IMR-90 (cell line): Measurements from ENCODE around the gene RASL10B. TPM values are rescaled to one million over a fixed set of nuclear protein-coding genes. Genes with fewer than 3 reads are reported as not detected.

ENCODE experiments used
- ATAC-seq: fragments of 200-7000 bp; cut with Tn5 transposase; 2 replicates; pipeline ENCODE4 v1.9.1; 2020; ENCODE audit warnings: low read depth, mild to moderate bottlenecking, moderate library complexity
- BruUV-seq: library from RNA; stranded (reverse); fragments of 400-500 nt; replicated peaks from 2 replicates; lab custom pipeline; 2021; lab: Mats Ljungman, UMichigan
- CTCF ChIA-PET: fragments of 300-600 bp; formaldehyde crosslinking; extraction: SDS; loops from one replicate; lab custom pipeline; 2021; ENCODE audit warnings: antibody characterized with exemption; lab: Yijun Ruan, JAX
- POLR2A ChIA-PET: fragments of 300-600 bp; sonication (Branson Sonifier 250); formaldehyde crosslinking; loops from one replicate; lab custom pipeline; 2022; ENCODE audit warnings: antibody characterized with exemption; ENCODE audit not compliant: unreplicated experiment; lab: Charles Lee
- DNase-seq: peaks from one replicate; pipeline ENCODE4 v3.0.0; 2013
- H2AFZ ChIP-seq: replicated peaks from 2 replicates; pipeline ENCODE3; 2013; ENCODE audit warnings: low read length, mild to moderate bottlenecking; ENCODE audit not compliant: poor library complexity
- H2AK5ac ChIP-seq: 2 replicates; pipeline ENCODE4 v1.6.1; 2013; ENCODE audit warnings: low read depth, low read length, inconsistent platforms
- H2AK9ac ChIP-seq: replicated peaks from 2 replicates; pipeline ENCODE3; 2013; ENCODE audit warnings: mild to moderate bottlenecking, low read depth, low read length, moderate library complexity; ENCODE audit not compliant: poor library complexity
- H2BK120ac ChIP-seq: 2 replicates; pipeline ENCODE4 v1.6.1; 2013; ENCODE audit warnings: low read depth, low read length, inconsistent platforms
- H2BK15ac ChIP-seq: 3 replicates; pipeline ENCODE4 v1.6.1; 2013; ENCODE audit warnings: low read depth, low read length, inconsistent platforms
- H2BK20ac ChIP-seq: 2 replicates; pipeline ENCODE4 v1.6.1; 2013; ENCODE audit warnings: low read depth, mild to moderate bottlenecking, inconsistent platforms, low read length, moderate library complexity
- H2BK5ac ChIP-seq: 2 replicates; pipeline ENCODE4 v1.6.1; 2013; ENCODE audit warnings: mild to moderate bottlenecking, low read depth, low read length, inconsistent platforms; ENCODE audit not compliant: poor library complexity, severe bottlenecking
- H3K14ac ChIP-seq: replicated peaks from 2 replicates; pipeline ENCODE4 v1.6.1; 2013; ENCODE audit warnings: low read depth, low read length, inconsistent platforms
- H3K18ac ChIP-seq: 2 replicates; pipeline ENCODE4 v1.6.1; 2013; ENCODE audit warnings: low read depth, low read length, control low read depth
- H3K23ac ChIP-seq: 2 replicates; pipeline ENCODE4 v1.6.1; 2013; ENCODE audit warnings: low read depth, low read length, inconsistent platforms
- H3K27ac ChIP-seq: 2 replicates; pipeline ENCODE4 v1.5.1; 2013; ENCODE audit warnings: mild to moderate bottlenecking, control low read depth, low read length; ENCODE audit not compliant: insufficient read depth
- H3K27me3 ChIP-seq: 2 replicates; pipeline ENCODE4 v1.6.1; 2013; ENCODE audit warnings: low read length; ENCODE audit not compliant: control insufficient read depth, insufficient read depth
- H3K36me3 ChIP-seq: 2 replicates; pipeline ENCODE4 v1.6.1; 2013; ENCODE audit warnings: low read length, mixed read lengths; ENCODE audit not compliant: control insufficient read depth, insufficient read depth
- H3K4ac ChIP-seq: 2 replicates; pipeline ENCODE4 v1.6.1; 2013; ENCODE audit warnings: low read depth, low read length, inconsistent platforms
- H3K4me1 ChIP-seq: 2 replicates; pipeline ENCODE4 v1.6.1; 2013; ENCODE audit warnings: low read length, mixed read lengths; ENCODE audit not compliant: control insufficient read depth, insufficient read depth
- H3K4me2 ChIP-seq: 2 replicates; pipeline ENCODE4 v1.6.1; 2013; ENCODE audit warnings: low read depth, mild to moderate bottlenecking, control low read depth, low read length, moderate library complexity
- H3K4me3 ChIP-seq: 2 replicates; pipeline ENCODE4 v1.5.1; 2013; ENCODE audit warnings: low read depth, mild to moderate bottlenecking, control low read depth, low read length, moderate library complexity; ENCODE audit not compliant: insufficient read depth
- H3K56ac ChIP-seq: 2 replicates; pipeline ENCODE4 v1.6.1; 2013; ENCODE audit warnings: low read length, inconsistent platforms; ENCODE audit not compliant: insufficient read depth; ENCODE audit errors: extremely low read depth
- H3K79me1 ChIP-seq, 2 experiments: 2 replicates each; pipeline ENCODE4 v1.6.1; 2013; ENCODE audit warnings: low read length in 2 of 2, inconsistent platforms in 1 of 2, low read depth in 1 of 2
- H3K9ac ChIP-seq: 2 replicates; pipeline ENCODE4 v1.6.1; 2013; ENCODE audit warnings: low read depth, low read length, control low read depth
- H3K9me1 ChIP-seq: 2 replicates; pipeline ENCODE4 v1.6.1; 2013; ENCODE audit warnings: low read length, inconsistent platforms; ENCODE audit not compliant: insufficient read depth
- H3K9me3 ChIP-seq: 2 replicates; pipeline ENCODE4 v1.6.1; 2013; ENCODE audit warnings: low read length; ENCODE audit not compliant: control insufficient read depth, insufficient read depth
- H4K20me1 ChIP-seq: 2 replicates; pipeline ENCODE4 v1.6.1; 2013; ENCODE audit warnings: low read length, inconsistent platforms; ENCODE audit not compliant: insufficient read depth
- H4K5ac ChIP-seq: 2 replicates; pipeline ENCODE4 v1.6.1; 2013; ENCODE audit warnings: mild to moderate bottlenecking, low read depth, low read length, control low read depth
- H4K8ac ChIP-seq, 2 experiments: 2 replicates each; pipeline ENCODE4 v1.6.1; 2013; ENCODE audit warnings: low read depth in 2 of 2, low read length in 2 of 2, control low read depth in 1 of 2, inconsistent platforms in 1 of 2
- H4K91ac ChIP-seq: 2 replicates; pipeline ENCODE4 v1.6.1; 2013; ENCODE audit warnings: low read depth, low read length, inconsistent platforms; ENCODE audit not compliant: insufficient read depth
- BHLHE40 ChIP-seq: fragments of 150-350 bp; IDR thresholded peaks from 2 replicates; pipeline ENCODE4 v1.6.1; 2016; ENCODE audit warnings: mild to moderate bottlenecking, low read depth, low read length
- CEBPB ChIP-seq: IDR thresholded peaks from 2 replicates; pipeline ENCODE4 v1.6.1; 2012; ENCODE audit warnings: low read depth, low read length, improper control_type of control experiment
- CHD1 ChIP-seq: IDR thresholded peaks from 2 replicates; pipeline ENCODE4 v1.6.1; 2012; ENCODE audit warnings: low read depth, low read length, improper control_type of control experiment
- FOS ChIP-seq: fragments of 150-350 bp; IDR thresholded peaks from 2 replicates; pipeline ENCODE4 v1.6.1; 2016; ENCODE audit warnings: low read depth, low read length
- MAFK ChIP-seq: IDR thresholded peaks from 2 replicates; pipeline ENCODE4 v1.6.1; 2012; ENCODE audit warnings: low read depth, low read length, improper control_type of control experiment
- MAZ ChIP-seq: IDR thresholded peaks from 2 replicates; pipeline ENCODE4 v1.6.1; 2012; ENCODE audit warnings: low read depth, mild to moderate bottlenecking, low read length, improper control_type of control experiment, moderate library complexity, borderline replicate concordance
- MXI1 ChIP-seq: IDR thresholded peaks from 2 replicates; pipeline ENCODE4 v1.6.1; 2012; ENCODE audit warnings: low read depth, mild to moderate bottlenecking, low read length, moderate library complexity, borderline replicate concordance
- NFE2L2 ChIP-seq: fragments of 150-350 bp; IDR thresholded peaks from 2 replicates; pipeline ENCODE4 v1.6.1; 2016; ENCODE audit warnings: low read depth, mild to moderate bottlenecking, low read length
- POLR2A ChIP-seq: IDR thresholded peaks from 2 replicates; pipeline ENCODE4 v1.6.1; 2012; ENCODE audit warnings: mild to moderate bottlenecking, low read depth, low read length
- RAD21 ChIP-seq: IDR thresholded peaks from 2 replicates; pipeline ENCODE4 v1.6.1; 2012; ENCODE audit warnings: low read length, improper control_type of control experiment
- RCOR1 ChIP-seq: IDR thresholded peaks from 2 replicates; pipeline ENCODE4 v1.6.1; 2012; ENCODE audit warnings: mild to moderate bottlenecking, low read length, improper control_type of control experiment; ENCODE audit not compliant: insufficient replicate concordance
- RFX5 ChIP-seq: IDR thresholded peaks from 2 replicates; pipeline ENCODE4 v1.8.0; 2012; ENCODE audit warnings: low read depth, mild to moderate bottlenecking, low read length, moderate library complexity
- SMC3 ChIP-seq: fragments of 150-350 bp; IDR thresholded peaks from 2 replicates; pipeline ENCODE4 v1.6.1; 2016; ENCODE audit warnings: low read depth, mild to moderate bottlenecking, antibody characterized with exemption, low read length, moderate library complexity
- WGBS, 2 experiments: methylation state at CpG; one replicate each; pipeline versions ENCODE4 v1.1.5 to v1.1.7; 2013; ENCODE audit warnings: missing lambda C conversion rate in 2 of 2; ENCODE audit not compliant: insufficient read length in 1 of 2; ENCODE audit errors: extremely low coverage in 2 of 2; 5-methylcytosine and 5-hydroxymethylcytosine counted together
- dilution Hi-C: fragments of 300-500 bp; cut with HindIII; formaldehyde crosslinking; loops from one replicate; pipeline ENCODE4 v1.14.3; 2018; ENCODE audit warnings: low sequenced_read_pairs; ENCODE audit not compliant: unreplicated experiment
- in situ Hi-C: fragments of 300-500 bp; cut with MboI; formaldehyde crosslinking; loops from 3 replicates; pipeline ENCODE4 v1.14.3; 2019; ENCODE audit warnings: low sequenced_read_pairs, inconsistent platforms, mixed read lengths
- intact Hi-C: fragments of 100-400 bp; cut with micrococcal nuclease; formaldehyde crosslinking; loops from 2 replicates; pipeline ENCODE4 v1.10.0; 2022
- polyA plus RNA-seq, 3 experiments: library from polyadenylated mRNA; depleted of rRNA; stranded (reverse); fragments of >200 nt; gene quantifications; 2 replicates each; pipeline ENCODE4 v1.2.3, GENCODE V29; 2012; ENCODE audit warnings: low replicate concordance in 1 of 3
- total RNA-seq: library from RNA; depleted of rRNA; stranded (reverse); fragments of >200 nt; gene quantifications from 2 replicates; pipeline ENCODE4 v1.2.3, GENCODE V29; 2012
- TF ChIP-seq, protein P1 (sequence below): conservative IDR thresholded peaks from 2 replicates; pipeline ENCODE4 v1.5.1; 2012; ENCODE audit warnings: mild to moderate bottlenecking, low read depth, low read length, improper control_type of control experiment
- TF ChIP-seq, protein P2 (sequence below): fragments of 150-350 bp; IDR thresholded peaks from 2 replicates; pipeline ENCODE4 v1.6.1; 2016; ENCODE audit warnings: low read depth, mild to moderate bottlenecking, low read length, moderate library complexity, borderline replicate concordance
- TF ChIP-seq, protein P3 (sequence below): fragments of 150-350 bp; IDR thresholded peaks from 2 replicates; pipeline ENCODE4 v1.6.1; 2017; ENCODE audit warnings: mild to moderate bottlenecking, antibody characterized with exemption, low read length, low read depth

RASL10B gene
- total and polyA plus RNA-seq, 2 of the 4 experiments (the other 2 are of a cell fraction): 4.1 to 4.7 TPM

DNA sequence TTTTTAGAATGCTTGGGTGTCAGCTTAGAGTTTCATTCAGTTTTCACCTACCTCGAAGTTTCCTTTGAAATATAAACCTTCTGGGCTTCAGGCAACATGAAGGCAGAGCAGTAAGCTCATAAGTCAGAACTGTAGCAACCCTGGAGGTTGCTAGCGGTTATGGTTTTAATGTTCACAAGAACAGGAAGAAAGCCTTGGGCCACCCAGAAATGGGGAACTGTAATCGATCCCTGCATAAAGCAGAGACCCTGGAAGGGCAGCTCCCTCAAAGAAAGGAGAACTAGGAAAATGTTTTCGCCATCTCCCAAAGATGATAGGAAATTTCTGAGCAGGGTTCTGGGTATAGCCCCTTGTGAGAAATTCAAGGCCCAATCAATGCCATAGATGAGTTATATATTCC lies 47.8 kb upstream of the RASL10B start:
- Histone ChIP-seq H3K27ac (no peak overlapping the region), H3K4me2 (no peak overlapping the region), H4K8ac (no peak overlapping the region), H4K20me1 (no peaks in the 10 kb centered on the region), H2BK15ac (no peak overlapping the region), H3K18ac (no peak overlapping the region), H3K9ac (no peak overlapping the region), H2BK20ac (no peak overlapping the region), H4K91ac (no peak overlapping the region), H3K56ac (no peak overlapping the region), H3K9me3 (no peaks in the 10 kb centered on the region), H2AK5ac (no peak overlapping the region), H2AK9ac (no peak overlapping the region), H3K36me3 (peaks cover 27% of the 10 kb centered on the region), H2AFZ (no peak overlapping the region), H3K79me1 (peaks cover 8 to 13% of the 10 kb centered on the region in 2 experiments; a peak in 2 of 4 replicates), H3K14ac (no peak overlapping the region), H2BK120ac (no peak overlapping the region), H3K23ac (no peak overlapping the region), H3K4ac (no peak overlapping the region), H3K4me1 (no peaks in the 10 kb centered on the region), H3K4me3 (no peak overlapping the region), H4K5ac (no peak overlapping the region), H3K27me3 (no peaks in the 10 kb centered on the region), H2BK5ac (no peak overlapping the region), H3K9me1 (no peaks in the 10 kb centered on the region)
- ChIA-PET POLR2A (no interaction called here), CTCF (no interaction called here)
- no TSS peak for BruUV-seq
- 100% methylated on average over 1 of the region's 4 CpGs; no CpG with 5 or more reads in 1 of the 2 experiments for WGBS, 2 experiments
- ATAC-seq: no peak
- no peak for DNase-seq
- TF ChIP-seq CEBPB (no peak), BHLHE40 (no peak), NFE2L2 (no peak), SMC3 (no peak), CHD1 (no peak), POLR2A (no peak), RCOR1 (no peak), MXI1 (no peak), RAD21 (no peak), RFX5 (no peak), MAZ (no peak), FOS (no peak), MAFK (no peak)
- TF ChIP-seq, protein P1, sequence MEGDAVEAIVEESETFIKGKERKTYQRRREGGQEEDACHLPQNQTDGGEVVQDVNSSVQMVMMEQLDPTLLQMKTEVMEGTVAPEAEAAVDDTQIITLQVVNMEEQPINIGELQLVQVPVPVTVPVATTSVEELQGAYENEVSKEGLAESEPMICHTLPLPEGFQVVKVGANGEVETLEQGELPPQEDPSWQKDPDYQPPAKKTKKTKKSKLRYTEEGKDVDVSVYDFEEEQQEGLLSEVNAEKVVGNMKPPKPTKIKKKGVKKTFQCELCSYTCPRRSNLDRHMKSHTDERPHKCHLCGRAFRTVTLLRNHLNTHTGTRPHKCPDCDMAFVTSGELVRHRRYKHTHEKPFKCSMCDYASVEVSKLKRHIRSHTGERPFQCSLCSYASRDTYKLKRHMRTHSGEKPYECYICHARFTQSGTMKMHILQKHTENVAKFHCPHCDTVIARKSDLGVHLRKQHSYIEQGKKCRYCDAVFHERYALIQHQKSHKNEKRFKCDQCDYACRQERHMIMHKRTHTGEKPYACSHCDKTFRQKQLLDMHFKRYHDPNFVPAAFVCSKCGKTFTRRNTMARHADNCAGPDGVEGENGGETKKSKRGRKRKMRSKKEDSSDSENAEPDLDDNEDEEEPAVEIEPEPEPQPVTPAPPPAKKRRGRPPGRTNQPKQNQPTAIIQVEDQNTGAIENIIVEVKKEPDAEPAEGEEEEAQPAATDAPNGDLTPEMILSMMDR: no peak
- TF ChIP-seq, protein P2, sequence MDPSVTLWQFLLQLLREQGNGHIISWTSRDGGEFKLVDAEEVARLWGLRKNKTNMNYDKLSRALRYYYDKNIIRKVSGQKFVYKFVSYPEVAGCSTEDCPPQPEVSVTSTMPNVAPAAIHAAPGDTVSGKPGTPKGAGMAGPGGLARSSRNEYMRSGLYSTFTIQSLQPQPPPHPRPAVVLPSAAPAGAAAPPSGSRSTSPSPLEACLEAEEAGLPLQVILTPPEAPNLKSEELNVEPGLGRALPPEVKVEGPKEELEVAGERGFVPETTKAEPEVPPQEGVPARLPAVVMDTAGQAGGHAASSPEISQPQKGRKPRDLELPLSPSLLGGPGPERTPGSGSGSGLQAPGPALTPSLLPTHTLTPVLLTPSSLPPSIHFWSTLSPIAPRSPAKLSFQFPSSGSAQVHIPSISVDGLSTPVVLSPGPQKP: no peak
- TF ChIP-seq, protein P3, sequence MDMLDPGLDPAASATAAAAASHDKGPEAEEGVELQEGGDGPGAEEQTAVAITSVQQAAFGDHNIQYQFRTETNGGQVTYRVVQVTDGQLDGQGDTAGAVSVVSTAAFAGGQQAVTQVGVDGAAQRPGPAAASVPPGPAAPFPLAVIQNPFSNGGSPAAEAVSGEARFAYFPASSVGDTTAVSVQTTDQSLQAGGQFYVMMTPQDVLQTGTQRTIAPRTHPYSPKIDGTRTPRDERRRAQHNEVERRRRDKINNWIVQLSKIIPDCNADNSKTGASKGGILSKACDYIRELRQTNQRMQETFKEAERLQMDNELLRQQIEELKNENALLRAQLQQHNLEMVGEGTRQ: no peak
- dilution Hi-C loops: no loop called here
- intact Hi-C loops: no loop called here
- in situ Hi-C loops: no loop called here
